CD8-positive, alpha-beta memory T cell (primary cell): ENCODE data around the gene FAH. TPM values are rescaled to one million over a fixed set of nuclear protein-coding genes. Genes with fewer than 3 reads are reported as not detected.
"Not testable (repeated sequence)": the region's sequence is repeated elsewhere in the genome, so short reads cannot be mapped to it uniquely, and the experiment has no call there.

ENCODE experiments used
- CTCF ChIA-PET: fragments of 350-600 bp; sonication (Branson Sonifier 250); formaldehyde crosslinking; loops from one replicate; lab custom pipeline; 2021; ENCODE audit warnings: antibody characterized with exemption; lab: Charles Lee
- POLR2A ChIA-PET: fragments of 350-600 bp; sonication (Branson Sonifier 250); formaldehyde crosslinking; loops from one replicate; lab custom pipeline; 2021; ENCODE audit warnings: antibody characterized with exemption; lab: Charles Lee
- DNase-seq, 5 donors: peaks; one replicate each; pipeline versions ENCODE4 v3.0.0 to v3.0.0-alpha.2; 2020 to 2022; ENCODE audit warnings: mixed read lengths in 1 of 5
- H3K27ac ChIP-seq: one replicate; pipeline ENCODE4 v1.7.0; 2013; ENCODE audit warnings: low read depth, mild to moderate bottlenecking, low read length, moderate library complexity
- H3K27me3 ChIP-seq: 2 replicates; pipeline ENCODE4 v1.7.0; 2013; ENCODE audit warnings: low read length, mild to moderate bottlenecking; ENCODE audit not compliant: insufficient read depth, poor library complexity, severe bottlenecking
- H3K36me3 ChIP-seq: 2 replicates; pipeline ENCODE4 v1.7.0; 2013; ENCODE audit warnings: mild to moderate bottlenecking, low read length, moderate library complexity; ENCODE audit not compliant: insufficient read depth
- H3K4me1 ChIP-seq: 2 replicates; pipeline ENCODE4 v1.7.0; 2013; ENCODE audit warnings: mild to moderate bottlenecking, low read length, moderate library complexity; ENCODE audit not compliant: insufficient read depth
- H3K4me3 ChIP-seq: 2 replicates; pipeline ENCODE4 v1.7.0; 2013; ENCODE audit warnings: mild to moderate bottlenecking, low read length
- H3K9me3 ChIP-seq: 2 replicates; pipeline ENCODE4 v1.7.0; 2013; ENCODE audit warnings: mild to moderate bottlenecking, low read length
- H3K27ac Mint-ChIP-seq, 8 donors: one replicate each; pipeline ENCODE4 v1.8.0; 2020 to 2021; ENCODE audit warnings: mixed read lengths in 8 of 8, mild to moderate bottlenecking in 6 of 8, inconsistent platforms in 3 of 8, moderate library complexity in 3 of 8
- H3K27me3 Mint-ChIP-seq, 2 donors: one replicate each; pipeline ENCODE4 v1.8.0; 2020 to 2021; ENCODE audit warnings: mixed read lengths in 2 of 2, mild to moderate bottlenecking in 1 of 2, moderate library complexity in 1 of 2
- H3K36me3 Mint-ChIP-seq, 3 donors: one replicate each; pipeline ENCODE4 v1.8.0; 2020 to 2021; ENCODE audit warnings: mixed read lengths in 3 of 3, inconsistent platforms in 1 of 3, mild to moderate bottlenecking in 1 of 3
- H3K4me1 Mint-ChIP-seq, 3 donors: one replicate each; pipeline ENCODE4 v1.8.0; 2020 to 2021; ENCODE audit warnings: mixed read lengths in 3 of 3, inconsistent platforms in 1 of 3, mild to moderate bottlenecking in 1 of 3
- H3K4me3 Mint-ChIP-seq, 7 donors: one replicate each; pipeline ENCODE4 v1.8.0; 2020 to 2021; ENCODE audit warnings: mixed read lengths in 7 of 7, mild to moderate bottlenecking in 6 of 7, moderate library complexity in 4 of 7, inconsistent platforms in 2 of 7
- H3K9me3 Mint-ChIP-seq, 5 donors: one replicate each; pipeline ENCODE4 v1.8.0; 2020 to 2022; ENCODE audit warnings: mixed read lengths in 5 of 5, mild to moderate bottlenecking in 3 of 5, moderate library complexity in 2 of 5, inconsistent platforms in 1 of 5
- polyA plus RNA-seq: library from polyadenylated mRNA; unstranded; fragments of 300-500 nt; fragmentation: Illumina TruSeq; gene quantifications from one replicate; pipeline ENCODE4 v1.2.3, GENCODE V29; 2021
- total RNA-seq, 2 experiments: library from RNA; stranded (reverse); gene quantifications; one replicate each; pipeline ENCODE4 v1.2.3, GENCODE V29; 2021

Gene FAH
- total and polyA plus RNA-seq, 3 experiments from 2014 or later = 4.8 to 63.8 (median 63.8) TPM

DNA sequence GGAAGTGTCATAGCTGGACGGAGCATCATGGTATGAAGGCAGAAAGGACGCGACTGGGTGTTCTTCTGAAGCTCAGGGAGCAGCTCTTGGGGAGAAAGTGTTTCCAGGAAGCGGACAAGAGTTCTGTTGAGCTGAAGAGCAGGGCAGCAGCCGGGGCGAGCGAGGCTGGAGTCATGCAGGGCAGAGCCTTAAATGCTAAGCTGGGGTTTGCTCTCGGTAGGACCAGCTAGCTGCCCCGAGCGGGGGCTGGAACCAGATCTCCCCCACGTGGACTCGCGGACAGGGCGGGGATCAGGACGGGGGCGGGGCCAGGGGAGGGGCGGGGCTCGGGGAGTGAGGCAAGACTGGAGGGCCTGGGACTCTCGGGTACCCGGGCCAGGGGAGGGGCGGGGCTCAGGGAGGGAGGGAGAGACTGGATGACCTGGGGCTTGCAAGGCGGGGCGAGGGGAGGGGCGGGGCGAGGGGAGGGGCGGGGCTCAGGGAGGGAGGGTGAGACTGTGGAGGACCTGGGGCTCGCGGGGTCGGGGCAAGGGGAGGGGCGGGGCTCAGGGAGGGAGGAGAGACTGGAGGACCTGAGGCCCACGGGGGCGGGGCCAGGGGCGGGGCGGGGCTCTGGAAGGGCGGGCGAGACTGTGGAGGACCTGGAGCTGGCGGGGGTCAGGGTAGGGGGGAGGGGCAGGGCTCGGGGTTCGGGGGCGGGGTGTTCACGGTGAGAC lies 461 bp upstream of the FAH start:
- DNase-seq = peak; percentile 69 to 94 (median 88)
- H3K4me3 Mint-ChIP-seq = peak overlapping the region; percentile 84 to 95 (median 93)

DNA sequence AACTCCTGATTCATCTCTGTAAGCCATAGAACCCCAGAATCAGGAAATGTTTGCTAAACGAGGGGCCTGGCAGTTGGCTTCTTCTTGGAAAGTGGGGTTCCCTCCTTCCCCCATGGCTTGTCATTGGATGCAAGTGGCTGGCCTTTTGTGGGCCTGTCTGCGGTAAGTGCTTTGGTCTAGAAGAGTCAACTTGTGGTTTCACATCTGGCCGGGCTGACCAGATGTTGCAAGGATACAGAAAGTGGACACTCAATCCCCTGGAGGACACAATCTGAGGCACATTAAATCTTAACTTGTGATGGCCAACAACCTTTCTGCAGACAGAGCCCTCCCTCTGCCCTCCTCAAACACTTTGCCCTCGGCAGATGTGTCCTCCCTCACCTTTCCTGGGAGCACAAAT lies 1.1 kb downstream of the FAH start:
- H3K4me1 ChIP-seq = peaks cover 10% of the 10 kb centered on the region
- Mint-ChIP-seq H3K36me3 (peaks cover 0 to 2% (median 0%) of the 10 kb centered on the region in 3 donors), H3K27ac (peak overlapping the region in 5 of 8 donors; percentile 27 to 93 (median 52)), H3K27me3 (no peaks in the 10 kb centered on the region), H3K9me3 (no peaks in the 10 kb centered on the region), H3K4me1 (peaks cover 13 to 25% (median 22%) of the 10 kb centered on the region in 3 donors), H3K4me3 (peak overlapping the region; percentile 89 to 95 (median 92))
- no peaks in the 10 kb centered on the region for H3K36me3 ChIP-seq
- ChIA-PET CTCF (interaction anchor here (1.1 kb wide), 1 partner anchor 301 kb away, joined by 3 read pairs; no protein-coding TSS in a partner anchor), POLR2A (interaction anchor here (0.7 kb wide), 1 partner anchor 853 kb away, joined by 3 read pairs; no protein-coding TSS in a partner anchor)
- H3K4me3 ChIP-seq = peak overlapping the region; percentile 81
- peak overlapping the region; percentile 60 for H3K27ac ChIP-seq
- no peaks in the 10 kb centered on the region for H3K27me3 ChIP-seq
- H3K9me3 ChIP-seq = no peaks in the 10 kb centered on the region
- no peak for DNase-seq

More for the DNA sequence above, 461 bp upstream of the FAH start:
- peaks cover 10% of the 10 kb centered on the region for H3K4me1 ChIP-seq
- H3K27me3 ChIP-seq = no peaks in the 10 kb centered on the region
- CTCF ChIA-PET = interaction anchor here (0.8 to 1.4 kb wide), 2 partner anchors 21 to 92 kb away, joined by 3 to 7 read pairs; partner anchors contain the start of gene ZFAND6
- peaks cover 13 to 25% (median 22%) of the 10 kb centered on the region in 3 donors for H3K4me1 Mint-ChIP-seq
- H3K27me3 Mint-ChIP-seq = no peaks in the 10 kb centered on the region
- POLR2A ChIA-PET = interaction anchor here (0.8 to 1.6 kb wide), 3 partner anchors 9 to 229 kb away, joined by 3 to 4 read pairs (median 4); no protein-coding TSS in a partner anchor
- H3K9me3 Mint-ChIP-seq = no peaks in the 10 kb centered on the region
- H3K4me3 ChIP-seq = no peak overlapping the region
- H3K36me3 ChIP-seq = no peaks in the 10 kb centered on the region
- H3K9me3 ChIP-seq = no peaks in the 10 kb centered on the region
- peak overlapping the region; percentile 33 for H3K27ac ChIP-seq
- peaks cover 0 to 2% (median 0%) of the 10 kb centered on the region in 3 donors for H3K36me3 Mint-ChIP-seq
- H3K27ac Mint-ChIP-seq = peak overlapping the region; percentile 57 to 91 (median 82)

DNA sequence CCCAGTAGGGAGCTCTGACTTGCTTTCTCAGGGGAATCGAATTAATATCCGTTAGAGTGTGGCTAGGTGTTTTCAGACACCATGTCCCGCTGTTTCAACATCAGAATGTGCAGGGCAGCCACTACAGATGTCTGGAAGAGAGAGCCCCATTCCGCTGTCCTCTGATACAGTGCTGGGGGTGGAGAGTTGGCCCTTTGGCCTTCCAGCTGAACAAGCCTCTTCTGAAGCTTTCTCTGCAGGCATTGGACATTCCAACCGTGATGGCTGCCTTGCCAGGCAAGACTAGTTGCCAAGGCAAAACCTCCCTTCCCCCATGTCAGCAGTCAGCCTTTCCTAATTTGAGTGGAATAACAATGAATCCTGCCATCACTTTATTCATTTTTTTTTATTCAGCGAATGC lies 1.5 kb downstream of the FAH start:
- Histone ChIP-seq H3K9me3 (no peaks in the 10 kb centered on the region), H3K27me3 (no peaks in the 10 kb centered on the region), H3K4me1 (peaks cover 10% of the 10 kb centered on the region), H3K27ac (no peak overlapping the region), H3K4me3 (no peak overlapping the region), H3K36me3 (no peaks in the 10 kb centered on the region)
- CTCF ChIA-PET = interaction anchor here (1.1 kb wide), 1 partner anchor 301 kb away, joined by 3 read pairs; no protein-coding TSS in a partner anchor
- no peaks in the 10 kb centered on the region for H3K9me3 Mint-ChIP-seq
- DNase-seq = no peak
- peaks cover 0 to 2% (median 1%) of the 10 kb centered on the region in 3 donors for H3K36me3 Mint-ChIP-seq
- H3K4me1 Mint-ChIP-seq = peaks cover 13 to 27% (median 24%) of the 10 kb centered on the region in 3 donors
- H3K27me3 Mint-ChIP-seq = no peaks in the 10 kb centered on the region
- H3K27ac Mint-ChIP-seq = peak overlapping the region in 3 of 8 donors; percentile 36 to 70 (median 52)
- POLR2A ChIA-PET = no interaction called here
- H3K4me3 Mint-ChIP-seq = peak overlapping the region in 4 of 7 donors; percentile 12 to 93 (median 76)

DNA sequence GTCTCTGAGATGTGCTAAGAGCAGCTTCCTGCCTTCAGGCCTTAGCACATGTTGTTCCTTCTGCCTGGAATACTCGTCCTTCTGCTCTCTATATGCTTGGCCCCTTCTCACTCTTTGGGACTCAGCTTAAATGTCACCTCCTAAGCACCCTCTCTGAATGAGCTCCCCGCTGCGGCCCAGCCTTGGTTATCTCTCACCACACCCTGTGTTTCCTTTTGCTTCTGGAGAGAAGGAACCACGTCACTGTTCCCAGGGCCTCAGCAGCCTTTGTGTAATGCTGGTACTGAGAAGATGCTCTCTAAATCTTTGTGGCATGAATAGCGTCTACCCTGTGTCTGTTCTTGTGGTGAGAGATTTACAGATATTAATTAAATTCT lies 2.2 kb downstream of the FAH start:
- CTCF ChIA-PET = interaction anchor here (1.1 kb wide), 1 partner anchor 302 kb away, joined by 3 read pairs; no protein-coding TSS in a partner anchor
- no peaks in the 10 kb centered on the region for H3K27me3 ChIP-seq
- H3K9me3 ChIP-seq = no peaks in the 10 kb centered on the region
- no peak for DNase-seq
- H3K4me1 ChIP-seq = peaks cover 11% of the 10 kb centered on the region
- no peaks in the 10 kb centered on the region for H3K27me3 Mint-ChIP-seq
- peaks cover 0 to 5% (median 2%) of the 10 kb centered on the region in 3 donors for H3K36me3 Mint-ChIP-seq
- H3K4me1 Mint-ChIP-seq = peaks cover 13 to 32% (median 29%) of the 10 kb centered on the region in 3 donors
- no peaks in the 10 kb centered on the region for H3K36me3 ChIP-seq
- peak overlapping the region in 6 of 7 donors; percentile 1 to 83 (median 51) for H3K4me3 Mint-ChIP-seq
- H3K4me3 ChIP-seq = no peak overlapping the region
- POLR2A ChIA-PET = no interaction called here
- H3K9me3 Mint-ChIP-seq = no peaks in the 10 kb centered on the region
- peak overlapping the region in 2 of 8 donors; percentile 65 to 66 for H3K27ac Mint-ChIP-seq
- H3K27ac ChIP-seq = peak overlapping the region; percentile 41

DNA sequence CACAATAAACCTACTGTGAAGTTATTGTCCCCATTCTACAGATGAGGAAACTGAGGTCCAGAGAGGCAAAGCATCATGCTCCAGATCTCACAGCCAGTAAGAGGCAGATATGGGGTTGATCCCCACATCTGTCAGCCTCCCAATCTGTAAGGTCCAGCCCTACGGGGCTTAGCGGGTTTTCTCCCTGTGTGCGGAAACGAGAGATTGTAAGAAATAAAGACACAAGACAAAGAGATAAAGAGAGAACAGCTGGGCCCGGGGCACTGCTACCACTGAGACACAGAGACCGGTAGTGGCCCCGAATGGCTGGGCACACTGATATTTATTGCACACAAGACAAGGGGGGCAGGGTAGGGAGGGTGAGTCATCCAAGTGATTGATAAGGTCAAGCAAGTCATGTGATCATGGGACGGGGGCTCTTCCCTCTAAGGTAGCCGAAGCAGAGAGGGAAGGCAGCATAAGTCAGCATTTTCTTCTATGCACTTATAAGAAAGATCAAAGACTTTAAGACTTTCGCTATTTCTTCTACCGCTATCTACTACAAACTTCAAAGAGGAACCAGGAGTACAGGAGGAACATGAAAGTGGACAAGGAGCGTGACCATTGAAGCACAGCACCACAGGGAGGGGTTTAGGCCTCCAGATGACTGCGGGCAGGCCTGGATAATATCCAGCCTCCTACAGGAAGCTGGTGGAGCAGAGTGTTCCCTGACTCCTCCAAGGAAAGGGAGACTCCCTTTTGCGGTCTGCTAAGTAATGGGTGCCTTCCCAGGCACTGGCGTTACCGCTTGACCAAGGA lies 2.8 kb downstream of the FAH start:
- Mint-ChIP-seq H3K27ac (peak overlapping the region in 2 of 8 donors; percentile 14 to 88), H3K4me1 (peaks cover 15 to 36% (median 32%) of the 10 kb centered on the region in 3 donors)
- POLR2A ChIA-PET = not testable (repeated sequence)

DNA sequence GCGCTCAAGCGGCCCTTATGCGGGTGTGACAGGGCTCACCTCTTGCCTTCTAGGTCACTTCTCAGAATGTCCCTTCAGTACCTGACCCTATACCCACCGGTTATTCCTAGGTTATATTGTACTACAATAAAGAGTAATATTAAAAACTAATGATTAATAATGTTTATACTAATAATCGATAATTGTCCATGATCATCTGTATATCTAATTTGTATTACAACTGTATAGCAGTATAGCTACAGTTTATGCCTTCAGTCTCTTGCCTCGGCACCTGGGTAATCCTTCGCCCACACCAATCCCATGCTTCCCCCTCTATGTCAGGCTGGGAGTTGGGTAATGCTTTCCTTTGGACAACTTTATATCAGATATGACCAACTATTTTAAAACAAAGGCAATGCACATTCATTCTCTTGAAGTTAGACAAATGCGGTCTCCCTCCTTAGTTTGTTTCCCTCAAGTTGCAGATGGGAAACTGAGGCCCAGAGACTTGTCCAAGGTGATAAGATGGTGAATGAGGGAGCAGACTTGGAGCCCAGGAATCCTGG lies 3.4 kb downstream of the FAH start:
- CTCF ChIA-PET = no interaction called here
- H3K27ac ChIP-seq = peak overlapping the region; percentile 41
- Mint-ChIP-seq H3K36me3 (peaks cover 0 to 5% (median 2%) of the 10 kb centered on the region in 3 donors), H3K4me1 (peaks cover 16 to 43% (median 39%) of the 10 kb centered on the region in 3 donors), H3K27ac (no peak overlapping the region), H3K27me3 (no peaks in the 10 kb centered on the region), H3K9me3 (no peaks in the 10 kb centered on the region), H3K4me3 (peak overlapping the region in 1 of 7 donors; percentile 56)
- POLR2A ChIA-PET = no interaction called here
- H3K4me3 ChIP-seq = no peak overlapping the region
- DNase-seq = no peak
- no peaks in the 10 kb centered on the region for H3K27me3 ChIP-seq
- H3K4me1 ChIP-seq = peaks cover 22% of the 10 kb centered on the region
- no peaks in the 10 kb centered on the region for H3K36me3 ChIP-seq
- H3K9me3 ChIP-seq = no peaks in the 10 kb centered on the region

More for the DNA sequence above, 2.8 kb downstream of the FAH start:
- H3K27me3 ChIP-seq, H3K36me3 ChIP-seq, CTCF ChIA-PET, H3K9me3 Mint-ChIP-seq, H3K36me3 Mint-ChIP-seq, H3K9me3 ChIP-seq, DNase-seq, H3K27me3 Mint-ChIP-seq, H3K4me3 ChIP-seq: not testable (repeated sequence)
- peaks cover 17% of the 10 kb centered on the region for H3K4me1 ChIP-seq
- H3K4me3 Mint-ChIP-seq = peak overlapping the region in 2 of 7 donors; percentile 59 to 62
- H3K27ac ChIP-seq = peak overlapping the region; percentile 41

DNA sequence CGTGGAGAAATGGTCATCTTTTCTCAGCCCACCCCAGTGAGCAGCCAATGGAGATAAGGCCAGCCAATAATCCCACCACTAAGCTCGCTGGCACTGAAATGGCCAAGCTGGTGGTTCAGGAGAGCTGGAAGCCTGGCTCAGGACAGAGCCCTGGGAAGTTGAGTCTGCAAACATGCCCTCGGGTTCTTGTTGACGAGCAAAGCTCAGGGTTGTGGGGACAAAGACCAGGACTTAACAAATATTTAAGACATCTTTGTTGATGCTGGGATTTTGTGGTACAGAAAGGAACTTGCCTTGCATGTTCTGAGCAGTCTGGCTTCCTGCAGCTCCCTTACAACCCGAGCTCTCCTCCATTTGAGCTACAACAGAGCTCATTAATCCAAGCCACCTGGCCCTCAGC lies 4.4 kb downstream of the FAH start:
- ChIA-PET CTCF (interaction anchor here (1.1 kb wide), 1 partner anchor 17 kb away, joined by 3 read pairs; no protein-coding TSS in a partner anchor), POLR2A (no interaction called here)
- DNase-seq = no peak
- peak overlapping the region in 1 of 7 donors; percentile 37 for H3K4me3 Mint-ChIP-seq
- H3K27ac ChIP-seq = no peak overlapping the region
- no peaks in the 10 kb centered on the region for H3K9me3 Mint-ChIP-seq
- H3K36me3 Mint-ChIP-seq = peaks cover 2 to 8% (median 3%) of the 10 kb centered on the region in 3 donors
- peaks cover 22% of the 10 kb centered on the region for H3K4me1 ChIP-seq
- H3K36me3 ChIP-seq = no peaks in the 10 kb centered on the region
- no peaks in the 10 kb centered on the region for H3K9me3 ChIP-seq
- peaks cover 13 to 40% (median 35%) of the 10 kb centered on the region in 3 donors for H3K4me1 Mint-ChIP-seq
- no peaks in the 10 kb centered on the region for H3K27me3 ChIP-seq
- no peak overlapping the region for H3K4me3 ChIP-seq
- H3K27me3 Mint-ChIP-seq = no peaks in the 10 kb centered on the region
- no peak overlapping the region for H3K27ac Mint-ChIP-seq
